ENCODE results near the gene KCNQ1.

- no peak for TF ChIP-seq EZH2 (IDR thresholded peaks at IDR 0.05; ENCODE audit: low read depth, unreplicated experiment)
- TF ChIP-seq, protein P1, sequence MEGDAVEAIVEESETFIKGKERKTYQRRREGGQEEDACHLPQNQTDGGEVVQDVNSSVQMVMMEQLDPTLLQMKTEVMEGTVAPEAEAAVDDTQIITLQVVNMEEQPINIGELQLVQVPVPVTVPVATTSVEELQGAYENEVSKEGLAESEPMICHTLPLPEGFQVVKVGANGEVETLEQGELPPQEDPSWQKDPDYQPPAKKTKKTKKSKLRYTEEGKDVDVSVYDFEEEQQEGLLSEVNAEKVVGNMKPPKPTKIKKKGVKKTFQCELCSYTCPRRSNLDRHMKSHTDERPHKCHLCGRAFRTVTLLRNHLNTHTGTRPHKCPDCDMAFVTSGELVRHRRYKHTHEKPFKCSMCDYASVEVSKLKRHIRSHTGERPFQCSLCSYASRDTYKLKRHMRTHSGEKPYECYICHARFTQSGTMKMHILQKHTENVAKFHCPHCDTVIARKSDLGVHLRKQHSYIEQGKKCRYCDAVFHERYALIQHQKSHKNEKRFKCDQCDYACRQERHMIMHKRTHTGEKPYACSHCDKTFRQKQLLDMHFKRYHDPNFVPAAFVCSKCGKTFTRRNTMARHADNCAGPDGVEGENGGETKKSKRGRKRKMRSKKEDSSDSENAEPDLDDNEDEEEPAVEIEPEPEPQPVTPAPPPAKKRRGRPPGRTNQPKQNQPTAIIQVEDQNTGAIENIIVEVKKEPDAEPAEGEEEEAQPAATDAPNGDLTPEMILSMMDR (conservative IDR thresholded peaks at IDR 0.05; ENCODE audit: low read depth in 2 of 2) = no peak
- TF ChIP-seq POLR2AphosphoS5 (IDR thresholded peaks at IDR 0.05; ENCODE audit: low read depth) = no peak
- no peak for TF ChIP-seq NANOG (IDR thresholded peaks at IDR 0.05; ENCODE audit: borderline replicate concordance)
- TF ChIP-seq, protein P2, sequence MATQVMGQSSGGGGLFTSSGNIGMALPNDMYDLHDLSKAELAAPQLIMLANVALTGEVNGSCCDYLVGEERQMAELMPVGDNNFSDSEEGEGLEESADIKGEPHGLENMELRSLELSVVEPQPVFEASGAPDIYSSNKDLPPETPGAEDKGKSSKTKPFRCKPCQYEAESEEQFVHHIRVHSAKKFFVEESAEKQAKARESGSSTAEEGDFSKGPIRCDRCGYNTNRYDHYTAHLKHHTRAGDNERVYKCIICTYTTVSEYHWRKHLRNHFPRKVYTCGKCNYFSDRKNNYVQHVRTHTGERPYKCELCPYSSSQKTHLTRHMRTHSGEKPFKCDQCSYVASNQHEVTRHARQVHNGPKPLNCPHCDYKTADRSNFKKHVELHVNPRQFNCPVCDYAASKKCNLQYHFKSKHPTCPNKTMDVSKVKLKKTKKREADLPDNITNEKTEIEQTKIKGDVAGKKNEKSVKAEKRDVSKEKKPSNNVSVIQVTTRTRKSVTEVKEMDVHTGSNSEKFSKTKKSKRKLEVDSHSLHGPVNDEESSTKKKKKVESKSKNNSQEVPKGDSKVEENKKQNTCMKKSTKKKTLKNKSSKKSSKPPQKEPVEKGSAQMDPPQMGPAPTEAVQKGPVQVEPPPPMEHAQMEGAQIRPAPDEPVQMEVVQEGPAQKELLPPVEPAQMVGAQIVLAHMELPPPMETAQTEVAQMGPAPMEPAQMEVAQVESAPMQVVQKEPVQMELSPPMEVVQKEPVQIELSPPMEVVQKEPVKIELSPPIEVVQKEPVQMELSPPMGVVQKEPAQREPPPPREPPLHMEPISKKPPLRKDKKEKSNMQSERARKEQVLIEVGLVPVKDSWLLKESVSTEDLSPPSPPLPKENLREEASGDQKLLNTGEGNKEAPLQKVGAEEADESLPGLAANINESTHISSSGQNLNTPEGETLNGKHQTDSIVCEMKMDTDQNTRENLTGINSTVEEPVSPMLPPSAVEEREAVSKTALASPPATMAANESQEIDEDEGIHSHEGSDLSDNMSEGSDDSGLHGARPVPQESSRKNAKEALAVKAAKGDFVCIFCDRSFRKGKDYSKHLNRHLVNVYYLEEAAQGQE (IDR thresholded peaks at IDR 0.05; ENCODE audit: unreplicated experiment) = no peak
- no peak for TF ChIP-seq EZH2phosphoT487 (IDR thresholded peaks at IDR 0.05; ENCODE audit: unreplicated experiment)
- TF ChIP-seq, protein P3, sequence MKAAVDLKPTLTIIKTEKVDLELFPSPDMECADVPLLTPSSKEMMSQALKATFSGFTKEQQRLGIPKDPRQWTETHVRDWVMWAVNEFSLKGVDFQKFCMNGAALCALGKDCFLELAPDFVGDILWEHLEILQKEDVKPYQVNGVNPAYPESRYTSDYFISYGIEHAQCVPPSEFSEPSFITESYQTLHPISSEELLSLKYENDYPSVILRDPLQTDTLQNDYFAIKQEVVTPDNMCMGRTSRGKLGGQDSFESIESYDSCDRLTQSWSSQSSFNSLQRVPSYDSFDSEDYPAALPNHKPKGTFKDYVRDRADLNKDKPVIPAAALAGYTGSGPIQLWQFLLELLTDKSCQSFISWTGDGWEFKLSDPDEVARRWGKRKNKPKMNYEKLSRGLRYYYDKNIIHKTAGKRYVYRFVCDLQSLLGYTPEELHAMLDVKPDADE (IDR thresholded peaks at IDR 0.05) = no peak
- no peak for TF ChIP-seq CREB1 (CRISPR knock-in tag; IDR thresholded peaks at IDR 0.05; ENCODE audit: low read depth)
- TF ChIP-seq ZNF114 (CRISPR knock-in tag; IDR thresholded peaks at IDR 0.05) = no peak
- TF ChIP-seq JUNB (IDR thresholded peaks at IDR 0.05; ENCODE audit: unreplicated experiment) = no peak
- no peak for TF ChIP-seq ZNF331 (CRISPR knock-in tag; IDR thresholded peaks at IDR 0.05; ENCODE audit: low read depth)
- TF ChIP-seq, protein P4, sequence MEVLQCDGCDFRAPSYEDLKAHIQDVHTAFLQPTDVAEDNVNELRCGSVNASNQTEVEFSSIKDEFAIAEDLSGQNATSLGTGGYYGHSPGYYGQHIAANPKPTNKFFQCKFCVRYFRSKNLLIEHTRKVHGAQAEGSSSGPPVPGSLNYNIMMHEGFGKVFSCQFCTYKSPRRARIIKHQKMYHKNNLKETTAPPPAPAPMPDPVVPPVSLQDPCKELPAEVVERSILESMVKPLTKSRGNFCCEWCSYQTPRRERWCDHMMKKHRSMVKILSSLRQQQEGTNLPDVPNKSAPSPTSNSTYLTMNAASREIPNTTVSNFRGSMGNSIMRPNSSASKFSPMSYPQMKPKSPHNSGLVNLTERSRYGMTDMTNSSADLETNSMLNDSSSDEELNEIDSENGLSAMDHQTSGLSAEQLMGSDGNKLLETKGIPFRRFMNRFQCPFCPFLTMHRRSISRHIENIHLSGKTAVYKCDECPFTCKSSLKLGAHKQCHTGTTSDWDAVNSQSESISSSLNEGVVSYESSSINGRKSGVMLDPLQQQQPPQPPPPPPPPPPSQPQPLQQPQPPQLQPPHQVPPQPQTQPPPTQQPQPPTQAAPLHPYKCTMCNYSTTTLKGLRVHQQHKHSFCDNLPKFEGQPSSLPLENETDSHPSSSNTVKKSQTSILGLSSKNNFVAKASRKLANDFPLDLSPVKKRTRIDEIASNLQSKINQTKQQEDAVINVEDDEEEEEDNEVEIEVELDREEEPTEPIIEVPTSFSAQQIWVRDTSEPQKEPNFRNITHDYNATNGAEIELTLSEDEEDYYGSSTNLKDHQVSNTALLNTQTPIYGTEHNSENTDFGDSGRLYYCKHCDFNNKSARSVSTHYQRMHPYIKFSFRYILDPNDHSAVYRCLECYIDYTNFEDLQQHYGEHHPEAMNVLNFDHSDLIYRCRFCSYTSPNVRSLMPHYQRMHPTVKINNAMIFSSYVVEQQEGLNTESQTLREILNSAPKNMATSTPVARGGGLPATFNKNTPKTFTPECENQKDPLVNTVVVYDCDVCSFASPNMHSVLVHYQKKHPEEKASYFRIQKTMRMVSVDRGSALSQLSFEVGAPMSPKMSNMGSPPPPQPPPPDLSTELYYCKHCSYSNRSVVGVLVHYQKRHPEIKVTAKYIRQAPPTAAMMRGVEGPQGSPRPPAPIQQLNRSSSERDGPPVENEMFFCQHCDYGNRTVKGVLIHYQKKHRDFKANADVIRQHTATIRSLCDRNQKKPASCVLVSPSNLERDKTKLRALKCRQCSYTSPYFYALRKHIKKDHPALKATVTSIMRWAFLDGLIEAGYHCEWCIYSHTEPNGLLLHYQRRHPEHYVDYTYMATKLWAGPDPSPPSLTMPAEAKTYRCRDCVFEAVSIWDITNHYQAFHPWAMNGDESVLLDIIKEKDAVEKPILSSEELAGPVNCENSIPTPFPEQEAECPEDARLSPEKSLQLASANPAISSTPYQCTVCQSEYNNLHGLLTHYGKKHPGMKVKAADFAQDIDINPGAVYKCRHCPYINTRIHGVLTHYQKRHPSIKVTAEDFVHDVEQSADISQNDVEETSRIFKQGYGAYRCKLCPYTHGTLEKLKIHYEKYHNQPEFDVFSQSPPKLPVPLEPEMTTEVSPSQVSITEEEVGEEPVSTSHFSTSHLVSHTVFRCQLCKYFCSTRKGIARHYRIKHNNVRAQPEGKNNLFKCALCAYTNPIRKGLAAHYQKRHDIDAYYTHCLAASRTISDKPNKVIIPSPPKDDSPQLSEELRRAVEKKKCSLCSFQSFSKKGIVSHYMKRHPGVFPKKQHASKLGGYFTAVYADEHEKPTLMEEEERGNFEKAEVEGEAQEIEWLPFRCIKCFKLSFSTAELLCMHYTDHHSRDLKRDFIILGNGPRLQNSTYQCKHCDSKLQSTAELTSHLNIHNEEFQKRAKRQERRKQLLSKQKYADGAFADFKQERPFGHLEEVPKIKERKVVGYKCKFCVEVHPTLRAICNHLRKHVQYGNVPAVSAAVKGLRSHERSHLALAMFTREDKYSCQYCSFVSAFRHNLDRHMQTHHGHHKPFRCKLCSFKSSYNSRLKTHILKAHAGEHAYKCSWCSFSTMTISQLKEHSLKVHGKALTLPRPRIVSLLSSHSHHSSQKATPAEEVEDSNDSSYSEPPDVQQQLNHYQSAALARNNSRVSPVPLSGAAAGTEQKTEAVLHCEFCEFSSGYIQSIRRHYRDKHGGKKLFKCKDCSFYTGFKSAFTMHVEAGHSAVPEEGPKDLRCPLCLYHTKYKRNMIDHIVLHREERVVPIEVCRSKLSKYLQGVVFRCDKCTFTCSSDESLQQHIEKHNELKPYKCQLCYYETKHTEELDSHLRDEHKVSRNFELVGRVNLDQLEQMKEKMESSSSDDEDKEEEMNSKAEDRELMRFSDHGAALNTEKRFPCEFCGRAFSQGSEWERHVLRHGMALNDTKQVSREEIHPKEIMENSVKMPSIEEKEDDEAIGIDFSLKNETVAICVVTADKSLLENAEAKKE (CRISPR knock-in tag; IDR thresholded peaks at IDR 0.05) = no peak
Observed at GRCh38 chr11:2847561-2847960, 402.8 kb downstream of the KCNQ1 start.

All from GM23338 (cell line).